OCI-M1 (cell line): ENCODE results near the gene EAF2.
"Not testable (repeated sequence)": the region's sequence is repeated elsewhere in the genome, so short reads cannot be mapped to it uniquely, and the experiment has no call there.

ENCODE experiments used
- DNase-seq: peaks from one replicate; lab custom pipeline; 2025; lab: John Stamatoyannopoulos, UW

The EAF2 gene

DNA sequence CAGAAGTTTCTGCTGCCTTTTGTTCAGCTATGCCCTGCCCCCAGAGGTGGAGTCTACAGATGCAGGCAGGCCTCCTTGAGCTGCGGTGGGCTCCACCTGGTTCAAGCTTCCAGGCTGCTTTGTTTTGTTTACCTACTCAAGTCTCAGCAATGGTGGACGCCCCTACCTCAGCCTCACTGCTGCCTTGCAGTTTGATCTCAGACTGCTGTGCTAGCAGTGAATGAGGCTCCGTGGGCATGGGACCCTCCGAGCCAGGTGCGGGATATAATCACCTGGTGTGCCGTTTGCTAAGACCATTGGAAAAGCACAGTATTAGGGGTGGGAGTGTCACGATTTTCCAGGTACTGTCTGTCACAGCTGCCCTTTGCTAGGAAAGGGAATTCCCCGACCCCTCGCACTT lies 28.2 kb downstream of the EAF2 start:
- not testable (repeated sequence) for DNase-seq

DNA sequence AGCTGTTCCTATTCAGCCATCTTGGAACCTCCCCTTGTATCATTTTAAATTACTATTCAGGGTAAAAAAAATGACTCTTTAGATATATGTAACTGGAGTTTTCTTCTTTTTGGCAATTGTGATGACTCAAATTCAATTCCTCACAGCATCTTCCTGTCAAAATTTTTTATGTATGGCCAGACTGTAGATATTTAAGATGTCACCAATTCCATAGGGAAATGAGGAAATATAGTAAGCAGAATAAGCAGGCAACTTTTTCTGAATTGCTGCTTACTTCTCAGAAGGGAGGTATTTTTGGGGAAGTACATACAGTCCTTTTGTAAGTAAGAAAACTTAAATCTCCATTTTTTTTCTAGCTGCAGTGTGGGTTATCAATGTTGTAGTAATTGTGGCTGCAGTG lies 28.8 kb downstream of the EAF2 start:
- no peak for DNase-seq

DNA sequence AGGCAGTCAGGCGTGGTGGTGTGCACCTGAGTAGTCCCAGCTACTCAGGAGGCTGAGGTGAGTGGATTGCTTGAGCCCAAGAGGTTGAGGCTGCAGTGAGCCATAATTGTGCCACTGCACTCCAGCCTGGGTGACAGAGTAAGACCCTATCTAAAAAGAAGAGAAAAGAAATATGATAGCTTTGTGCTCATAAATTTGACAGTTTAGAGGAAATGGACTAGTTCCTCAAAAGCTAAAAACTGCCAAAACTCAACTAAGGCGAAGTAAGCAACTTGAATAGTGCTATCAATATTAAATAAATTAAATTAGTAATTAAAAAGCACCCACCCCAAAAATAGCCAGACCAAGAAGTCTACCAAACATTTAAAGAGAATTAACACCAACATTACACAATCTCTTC lies 34.7 kb downstream of the EAF2 start:
- peak; percentile 47 for DNase-seq

DNA sequence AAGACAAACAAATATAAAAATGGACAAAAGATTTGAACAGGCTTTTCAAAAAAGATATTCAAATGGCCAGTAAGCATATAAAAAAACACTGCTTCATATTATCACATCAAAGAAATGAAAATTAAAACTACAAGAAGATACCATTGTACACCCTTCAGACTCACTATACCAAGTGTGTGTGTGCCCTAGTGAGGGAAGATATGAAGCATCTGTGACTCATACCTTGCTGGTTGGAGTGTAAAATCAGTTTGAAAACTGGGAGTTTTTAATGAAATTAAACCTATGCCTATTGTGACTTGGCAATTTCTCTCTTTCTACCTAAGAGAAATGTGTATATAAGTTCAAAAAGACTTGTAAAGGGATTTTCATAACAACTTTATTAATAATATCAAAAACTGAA lies 35.7 kb downstream of the EAF2 start:
- DNase-seq = peak; percentile 34

DNA sequence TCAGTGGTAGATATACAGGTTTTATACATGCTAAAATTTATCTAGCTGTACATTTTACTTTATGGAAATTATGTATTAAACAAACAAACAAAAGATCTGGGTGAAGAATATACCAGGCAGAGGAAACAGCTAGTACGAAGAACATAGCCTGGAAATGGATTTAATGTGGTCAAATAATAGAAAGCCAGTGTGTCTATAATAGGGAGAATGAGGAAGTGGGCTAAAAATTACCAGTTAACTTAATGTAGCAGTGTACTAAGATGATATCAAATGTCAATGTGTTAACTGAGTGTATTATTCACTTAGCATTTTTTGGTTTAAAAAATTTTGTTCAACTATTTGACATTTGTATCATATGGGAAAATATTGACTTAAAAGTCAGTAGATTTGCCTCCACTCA lies 36.4 kb downstream of the EAF2 start:
- DNase-seq = peak; percentile 72

DNA sequence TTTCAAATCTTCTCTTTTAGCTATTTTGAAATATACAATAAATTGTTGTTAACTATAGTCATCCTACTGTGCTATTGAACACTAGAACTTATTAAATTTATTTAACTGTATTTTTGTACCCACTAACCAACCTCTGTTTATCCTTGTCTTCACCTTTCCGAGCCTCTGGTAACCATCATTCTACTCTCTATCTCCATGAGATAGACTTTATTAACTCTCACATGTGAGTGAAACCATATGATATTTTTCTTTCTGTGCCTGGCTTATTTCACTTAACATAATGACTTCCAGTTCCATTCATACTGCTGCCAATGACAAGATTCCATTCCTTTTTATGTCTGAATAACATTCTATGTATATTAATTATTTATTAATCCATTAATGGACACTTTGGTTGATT lies 43.4 kb downstream of the EAF2 start:
- DNase-seq = no peak

DNA sequence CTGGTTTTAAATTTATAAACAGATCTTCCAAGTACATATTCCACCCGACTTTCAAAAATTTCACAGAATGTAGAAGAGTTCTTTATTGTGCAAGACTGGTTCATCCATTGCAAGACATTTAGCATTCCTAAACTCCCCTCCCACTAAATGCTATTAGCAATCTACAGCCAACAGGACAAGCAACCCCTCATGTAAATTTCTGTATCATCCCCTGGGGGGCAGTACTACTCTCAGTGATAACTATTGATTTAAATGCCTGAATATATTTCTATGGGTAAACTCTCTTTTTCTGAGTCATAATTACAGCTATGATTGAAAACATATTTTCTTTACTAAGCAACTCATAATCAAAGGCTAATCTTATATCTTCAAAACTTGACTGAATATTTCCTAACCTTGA lies 48.5 kb downstream of the EAF2 start:
- peak; percentile 57 for DNase-seq

DNA sequence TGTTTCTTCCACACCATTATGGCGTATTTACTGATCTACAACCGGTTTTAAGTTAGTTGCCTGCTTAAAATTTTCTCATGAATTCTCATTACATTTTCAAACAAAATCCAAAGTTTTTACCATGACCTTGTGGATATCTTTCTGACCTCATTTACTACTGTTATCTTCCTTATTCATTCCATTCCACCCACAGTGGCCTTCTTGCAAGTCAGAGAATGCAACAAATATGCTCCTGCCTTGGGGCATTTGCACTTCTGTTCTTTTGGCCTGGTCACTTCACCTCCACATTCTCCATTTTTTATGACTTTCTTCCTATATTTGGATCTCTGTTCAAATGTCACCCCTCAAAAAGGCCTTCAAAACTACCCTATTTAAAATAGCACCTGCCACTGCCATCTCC lies 50.4 kb downstream of the EAF2 start:
- DNase-seq = no peak

DNA sequence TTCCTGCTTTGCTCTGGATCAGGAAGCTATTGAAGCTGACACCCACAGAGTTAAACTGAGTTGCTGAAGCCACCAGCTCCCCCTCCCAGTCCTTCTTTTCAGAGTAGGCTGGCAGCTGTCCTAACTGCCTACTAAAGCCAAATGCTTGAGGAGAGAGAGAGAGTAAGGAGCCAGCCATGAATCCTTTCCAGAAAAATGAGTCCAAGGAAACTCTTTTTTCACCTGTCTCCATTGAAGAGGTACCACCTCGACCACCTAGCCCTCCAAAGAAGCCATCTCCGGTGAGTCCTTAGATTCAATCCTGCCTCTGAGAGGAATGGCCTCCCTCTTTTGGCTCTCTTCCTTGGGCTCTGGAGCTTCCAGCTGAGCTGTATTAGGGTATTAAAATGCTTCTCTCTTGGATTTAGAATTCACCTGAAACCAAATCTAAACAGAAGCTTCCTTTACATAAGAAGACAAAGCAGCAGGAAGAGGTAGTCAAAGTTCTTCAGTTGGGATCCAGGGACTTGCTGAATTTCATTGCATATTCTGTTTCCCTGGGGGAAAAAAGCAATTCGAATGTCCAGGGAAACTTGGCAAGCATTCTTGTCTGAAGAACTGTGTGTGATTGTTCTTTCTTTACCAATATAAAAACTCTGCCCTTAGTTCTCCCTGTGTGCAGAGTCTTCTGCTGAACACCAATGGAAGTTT lies 59.4 kb downstream of the EAF2 start, which contains the start of gene SLC15A2:
TSS of gene SLC15A2 (plus strand) at position 101 of the 690 bp plus-strand sequence. CDS start at position 177, 76 bp downstream.
- DNase-seq = no peak

DNA sequence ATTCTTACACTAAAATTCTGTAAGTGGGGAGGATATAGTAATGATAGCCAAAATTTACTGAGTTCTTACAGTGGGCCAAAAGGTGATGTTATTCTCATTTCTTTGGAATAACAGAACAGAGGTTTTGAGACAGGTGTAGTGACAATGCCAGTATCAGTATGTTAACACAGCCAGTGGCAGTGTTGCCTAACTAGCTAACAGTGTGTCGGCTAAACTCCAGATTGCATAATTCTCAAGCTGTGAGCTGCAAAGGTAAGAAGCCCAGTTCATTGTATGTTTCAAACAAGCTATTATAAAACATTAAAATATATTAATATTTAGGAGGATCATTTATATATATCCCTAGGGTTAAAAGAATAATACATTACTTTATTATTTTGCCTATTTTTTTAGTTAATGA lies 60.1 kb downstream of the EAF2 start:
- no peak for DNase-seq

DNA sequence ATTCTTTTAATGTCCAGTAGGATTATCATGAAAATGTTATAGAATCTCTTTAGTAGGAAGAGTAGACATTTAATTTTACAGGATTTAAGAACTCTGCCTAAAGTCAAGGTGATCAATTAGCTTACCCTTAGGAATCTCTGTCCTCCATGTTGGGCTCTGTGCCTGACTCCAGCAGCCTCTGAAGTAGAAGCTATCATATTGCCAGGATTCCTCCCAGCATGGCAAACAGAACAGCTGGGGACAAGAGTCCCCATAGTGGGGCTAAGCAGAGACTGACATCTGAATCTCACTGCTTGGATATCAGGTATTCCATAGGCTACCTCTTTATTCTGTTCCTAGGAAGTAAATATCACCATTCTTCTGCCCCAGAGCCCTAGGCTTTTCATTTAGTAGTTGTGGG lies 60.7 kb downstream of the EAF2 start:
- DNase-seq = no peak

DNA sequence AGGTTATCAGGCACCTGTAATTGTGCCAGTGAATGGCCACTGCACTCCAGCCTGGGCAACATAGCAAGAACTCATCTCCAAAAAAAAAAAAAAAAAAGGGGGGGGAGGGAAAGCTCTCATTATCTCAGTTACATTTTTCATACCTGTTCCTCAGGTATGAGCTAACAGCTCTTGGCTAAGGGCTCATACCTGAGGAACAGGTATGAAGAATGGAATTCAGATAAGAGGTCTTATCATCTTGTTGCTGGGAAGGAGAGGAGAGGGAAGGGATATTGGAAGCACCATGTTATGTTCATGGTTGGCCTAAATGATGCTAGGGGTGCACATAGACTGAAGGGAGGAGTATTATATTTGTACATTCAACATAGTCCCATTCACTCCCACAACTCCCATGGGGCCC lies 61.8 kb downstream of the EAF2 start:
- no peak for DNase-seq

DNA sequence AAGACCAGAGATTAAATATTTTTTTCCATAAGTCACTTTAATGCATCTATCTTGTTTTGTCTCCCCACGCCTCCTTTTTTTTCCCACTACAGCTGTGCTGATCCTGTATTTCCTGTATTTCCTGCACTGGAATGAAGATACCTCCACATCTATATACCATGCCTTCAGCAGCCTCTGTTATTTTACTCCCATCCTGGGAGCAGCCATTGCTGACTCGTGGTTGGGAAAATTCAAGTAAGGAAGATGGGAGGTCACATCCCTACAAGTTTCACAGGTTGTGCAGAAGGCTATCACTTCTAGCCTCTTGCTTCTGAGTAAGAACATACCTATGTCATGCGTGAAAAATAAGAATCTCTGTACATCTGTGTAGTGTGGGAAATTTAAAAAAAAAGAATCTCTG lies 62.3 kb downstream of the EAF2 start:
- DNase-seq = no peak

DNA sequence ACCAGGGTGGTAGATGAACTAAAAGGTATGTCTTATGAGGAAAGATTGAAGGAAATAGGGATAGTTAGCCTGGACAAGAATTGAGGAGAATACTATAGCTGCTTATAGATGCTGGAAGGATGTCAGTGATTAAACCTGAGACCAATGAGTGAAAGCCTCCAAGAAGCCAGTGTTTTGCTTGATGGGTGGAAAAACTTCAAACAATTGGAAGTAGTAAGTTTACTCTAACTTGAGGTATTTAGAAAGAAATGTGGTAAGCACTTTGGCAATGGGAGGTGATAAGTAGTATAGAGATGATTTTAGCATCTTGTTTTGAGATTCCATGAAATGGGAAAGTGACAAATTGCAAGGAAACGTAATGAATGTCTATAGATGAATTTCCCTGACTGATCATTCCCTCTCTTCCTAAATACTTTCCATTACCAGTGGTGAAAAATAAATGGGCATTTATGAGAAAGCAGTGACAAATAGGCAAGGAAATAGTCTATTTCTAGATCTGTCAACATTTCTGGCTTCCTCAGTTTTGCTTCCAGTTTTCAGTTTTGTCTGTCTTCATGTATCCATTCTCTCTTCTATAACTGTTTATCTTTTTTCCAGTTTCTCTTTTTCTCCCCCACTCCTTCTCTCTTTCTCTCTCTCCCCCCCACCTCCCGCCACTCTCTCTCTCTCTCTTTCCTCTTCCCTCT lies 78.4 kb downstream of the EAF2 start:
- DNase-seq = no peak

DNA sequence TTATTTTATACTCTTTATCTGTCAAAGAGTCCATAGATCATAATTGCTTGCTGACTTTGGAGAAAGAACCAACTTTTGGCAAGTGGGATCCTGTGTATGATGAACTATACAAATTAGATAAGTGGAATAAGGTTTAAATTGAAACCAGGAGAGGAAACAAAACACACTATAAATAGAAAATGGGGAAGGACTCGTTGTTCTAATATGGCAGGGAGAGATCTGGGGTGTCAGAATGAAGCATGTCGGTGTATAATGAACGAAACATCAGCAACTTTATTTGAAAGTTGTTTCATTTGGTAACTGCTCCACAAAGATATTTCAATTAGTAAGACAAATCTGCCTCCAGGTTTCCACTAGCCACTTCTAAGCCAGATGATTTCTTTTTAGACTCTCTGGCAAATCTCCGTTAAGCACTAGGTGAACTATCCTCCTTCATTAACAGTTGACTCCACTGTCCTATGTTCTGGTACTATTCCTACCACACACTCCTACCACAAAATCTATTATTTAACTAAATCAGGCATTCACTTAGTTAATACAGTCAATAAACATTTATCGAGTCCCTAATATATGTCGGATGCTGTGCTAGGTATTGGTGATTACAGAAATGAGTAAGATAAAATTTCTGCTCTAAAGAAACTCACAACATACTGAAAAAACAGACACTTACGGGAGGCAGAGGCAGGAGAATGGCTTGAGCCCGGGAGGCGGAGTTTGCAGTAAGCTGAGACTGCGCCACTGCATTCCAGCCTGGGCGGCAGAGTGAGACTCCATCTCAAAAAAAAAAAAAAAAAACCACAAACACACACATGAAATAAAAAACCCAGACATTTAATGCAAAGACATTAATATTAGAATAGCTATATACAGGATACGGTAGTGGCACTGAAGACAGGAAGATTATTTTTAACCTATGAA lies 79.3 kb downstream of the EAF2 start:
- no peak for DNase-seq

DNA sequence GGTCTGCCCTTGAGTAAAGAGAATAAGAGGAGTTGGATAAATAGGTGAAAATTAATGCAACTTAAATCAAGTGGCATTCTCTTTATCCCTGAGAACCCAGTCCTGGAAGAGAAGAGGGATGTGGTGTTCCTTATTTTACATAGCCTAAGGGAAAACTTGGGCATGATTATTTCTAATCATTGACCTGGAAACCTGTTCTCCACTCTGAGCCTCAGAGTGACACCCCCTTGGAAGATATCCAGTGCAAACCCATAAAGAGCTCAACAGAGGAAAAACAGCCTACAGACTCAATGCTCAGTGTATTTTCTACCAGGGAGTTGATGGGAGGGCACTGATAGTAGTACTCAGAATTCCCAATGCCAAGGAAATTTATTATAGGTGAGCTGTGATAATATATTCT lies 81.2 kb downstream of the EAF2 start:
- DNase-seq = no peak

DNA sequence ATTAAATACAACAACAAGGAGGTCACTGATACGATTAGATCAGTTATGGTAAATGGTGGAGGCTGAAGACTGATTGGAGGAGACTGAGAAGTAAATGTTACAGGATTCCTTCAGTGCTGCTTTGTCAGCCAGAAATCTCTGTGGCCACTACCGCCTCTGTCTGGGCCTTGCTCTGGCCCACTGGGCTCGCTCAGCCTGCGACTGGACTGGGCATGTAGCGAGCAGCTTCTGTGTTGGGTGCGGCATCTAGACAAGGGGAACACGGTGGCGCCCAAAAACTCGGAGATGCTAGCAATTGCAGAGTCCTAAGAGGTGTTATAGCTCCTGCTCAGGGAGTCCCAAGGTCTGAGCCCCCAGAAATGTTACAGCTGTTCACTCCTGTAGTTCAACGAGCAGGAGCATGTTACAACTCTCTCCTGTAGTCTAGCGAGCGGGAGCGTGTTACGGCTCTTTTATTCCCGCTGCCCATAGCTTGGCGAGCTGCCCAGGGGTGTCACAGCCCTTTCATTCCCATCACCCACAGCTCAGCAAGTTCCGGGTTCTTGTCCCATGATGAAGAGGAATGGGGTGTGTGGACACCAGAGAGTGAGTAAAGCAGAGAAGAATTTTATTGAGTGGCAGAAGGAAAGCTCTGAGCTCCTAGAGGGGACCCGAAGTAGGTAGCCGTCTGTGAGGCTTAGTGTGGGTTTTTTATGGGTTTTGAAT lies 83.9 kb downstream of the EAF2 start:
- no peak for DNase-seq

DNA sequence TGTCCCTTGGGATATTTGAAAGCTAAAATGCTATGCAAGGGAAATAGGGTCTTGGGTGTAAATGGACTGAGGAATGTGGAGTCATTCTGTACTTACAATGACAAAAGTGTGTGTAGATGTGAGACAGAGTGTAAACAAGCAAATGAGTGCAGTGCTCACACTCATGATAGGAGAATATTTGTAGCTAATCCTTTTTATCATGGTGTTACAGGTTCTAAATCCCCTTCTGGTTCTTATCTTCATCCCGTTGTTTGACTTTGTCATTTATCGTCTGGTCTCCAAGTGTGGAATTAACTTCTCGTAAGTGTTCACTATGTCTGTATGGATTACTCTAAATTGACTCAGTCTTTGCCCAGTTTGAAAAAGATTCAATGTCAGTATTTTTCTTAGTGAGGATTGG lies 89.7 kb downstream of the EAF2 start:
- DNase-seq = no peak

DNA sequence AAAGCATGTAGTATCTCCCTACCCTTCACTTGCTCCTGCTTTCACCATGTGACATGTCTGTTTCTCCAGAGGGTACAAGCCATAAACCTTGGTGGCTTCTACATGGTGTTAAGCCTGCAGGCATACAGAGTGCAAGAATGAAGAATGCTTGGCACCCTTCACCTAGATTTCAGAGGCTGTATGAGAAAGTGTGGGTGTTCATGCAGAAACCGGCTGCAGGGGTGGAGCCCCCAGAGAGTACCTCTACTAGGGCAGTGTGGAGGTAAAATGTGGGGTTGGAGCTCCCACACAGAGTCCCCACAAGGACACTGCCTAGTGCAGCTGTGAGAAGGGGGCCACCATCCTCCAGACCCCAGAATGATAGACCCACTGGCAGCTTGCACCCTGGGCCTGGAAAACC lies 91.4 kb downstream of the EAF2 start:
- DNase-seq = no peak
